Mesenteric fat pad (tissue), 1 donor: ENCODE results near the gene RABIF. TPM values are rescaled to one million over a fixed set of nuclear protein-coding genes. Genes with fewer than 3 reads are reported as not detected.

ENCODE experiments used
- DNase-seq: peaks from one replicate; pipeline ENCODE4 v3.0.0-alpha.2; 2020; ENCODE audit warnings: low spot score
- total RNA-seq: library from RNA; stranded (reverse); fragmentation: NEBNext Ultra II Directional; extraction: Animal tissue kit (Norgen Biotek cat#: 25700); gene quantifications from one replicate; pipeline ENCODE4 v1.2.1, GENCODE V29; 2021
- donor health status: DM: yes; HTN: yes; CAD: no.

RABIF gene
- total RNA-seq, 1 donor from 2014 or later: 5.3 TPM

DNA sequence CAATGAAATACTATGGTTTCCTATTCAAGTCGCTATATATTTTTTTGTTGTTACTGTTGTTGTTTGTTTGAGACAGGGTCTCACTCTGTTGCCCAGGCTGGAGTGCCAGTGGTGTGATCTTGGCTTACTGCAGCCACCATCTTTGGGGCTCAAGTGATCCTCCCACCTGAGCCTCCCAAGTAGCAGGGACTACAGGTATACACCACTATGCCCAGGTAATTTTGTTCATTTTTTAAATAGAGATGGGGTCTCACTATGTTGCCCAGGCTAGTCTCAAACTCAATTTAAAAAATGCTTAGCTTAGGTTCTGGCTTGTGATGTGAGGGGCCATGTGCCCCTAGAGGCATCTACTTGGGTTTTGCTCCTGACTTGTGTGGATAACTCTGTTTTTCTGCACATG, 9.8 kb downstream of the RABIF start:
- no peak for DNase-seq

- DNase-seq: no peak
Measured at GRCh38 chr1:202873026-202873425, 15.9 kb downstream of the RABIF start.

DNA sequence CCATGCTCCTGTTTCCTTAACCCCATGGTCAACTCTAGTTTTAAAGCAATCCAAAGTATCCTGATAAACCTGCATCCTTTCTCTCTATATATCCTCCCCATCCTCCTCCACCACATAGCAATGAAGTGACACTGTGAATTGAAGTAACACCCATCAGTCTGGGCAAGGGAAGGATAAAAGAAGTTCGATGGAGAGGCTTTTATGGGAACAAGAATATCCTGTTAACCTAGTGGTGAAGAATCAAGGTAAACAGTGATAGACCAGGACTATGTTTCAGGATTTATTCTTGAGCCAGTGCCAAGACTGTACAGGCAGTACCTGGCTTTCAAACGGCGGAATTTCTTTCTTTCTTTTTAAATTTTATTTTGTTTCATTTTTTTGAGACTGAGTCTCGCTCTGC, 17.6 kb downstream of the RABIF start:
- DNase-seq: no peak

GRCh38 chr1:202862679-202863560, 26.0 kb downstream of the RABIF start:
- DNase-seq: no peak

DNA sequence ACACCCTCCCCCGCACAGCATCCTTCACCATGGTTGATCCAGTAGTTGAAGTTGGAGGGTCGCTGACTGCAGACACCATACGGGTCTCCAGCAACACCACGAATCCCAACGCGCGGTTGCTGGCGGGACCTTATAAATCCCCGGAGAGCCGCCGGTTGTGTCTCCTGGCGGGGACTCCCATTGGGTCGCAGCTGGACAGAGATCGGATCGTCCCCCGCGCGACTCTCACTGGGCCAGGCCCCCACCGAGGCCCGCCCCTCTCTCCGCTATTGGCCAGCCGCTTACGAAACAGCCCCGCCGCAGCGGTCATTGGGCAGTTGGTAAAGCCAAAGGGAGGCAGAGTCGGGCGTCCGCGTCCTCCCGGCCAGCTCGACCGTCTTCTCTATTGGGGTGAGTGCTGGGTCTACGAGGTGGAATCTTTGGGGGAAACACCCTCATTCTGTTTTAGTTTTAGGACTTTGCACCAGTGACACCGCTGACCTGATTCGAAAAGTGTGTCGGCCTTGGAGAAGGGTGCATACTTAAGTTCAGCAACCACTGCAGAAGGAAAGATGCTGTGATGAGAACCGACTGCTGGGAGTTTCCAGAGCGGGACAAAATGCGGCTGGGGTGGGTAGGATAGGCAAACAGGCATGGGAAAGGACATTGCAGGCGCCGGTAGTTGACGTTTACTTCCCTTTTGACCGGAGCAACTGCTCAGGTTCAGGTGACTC, 27.4 kb downstream of the RABIF start:
- DNase-seq: peak; percentile 97

GRCh38 chr1:202860744-202861419, 28.1 kb downstream of the RABIF start:
- DNase-seq: no peak

- no peak for DNase-seq
Measured at GRCh38 chr1:202858789-202859414, 30.0 kb downstream of the RABIF start.

GRCh38 chr1:202858331-202858730, 30.6 kb downstream of the RABIF start:
- DNase-seq: no peak

- no peak for DNase-seq
Measured at GRCh38 chr1:202857136-202857610, 31.8 kb downstream of the RABIF start.

GRCh38 chr1:202856014-202856413, 32.9 kb downstream of the RABIF start:
- no peak for DNase-seq

DNA sequence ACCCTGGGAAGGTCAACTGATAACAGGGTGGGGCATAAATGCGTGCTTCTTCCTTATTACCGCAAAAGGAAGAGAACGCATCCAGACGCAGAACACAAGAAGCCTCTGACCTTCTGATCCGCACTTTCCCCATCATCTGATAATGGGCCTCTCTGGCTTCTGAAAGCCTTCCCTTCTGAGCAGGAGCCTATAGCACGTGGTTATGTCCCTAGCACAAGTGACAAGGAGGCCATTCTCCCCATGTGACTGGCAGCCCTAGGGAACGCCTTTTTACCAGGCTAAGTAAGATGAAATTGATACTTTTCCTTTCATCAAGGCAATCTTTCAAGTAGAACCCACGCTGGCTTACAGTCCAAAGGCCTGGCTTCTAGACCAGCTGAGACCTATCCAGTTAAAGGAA, 34.2 kb downstream of the RABIF start:
- DNase-seq: no peak

DNA sequence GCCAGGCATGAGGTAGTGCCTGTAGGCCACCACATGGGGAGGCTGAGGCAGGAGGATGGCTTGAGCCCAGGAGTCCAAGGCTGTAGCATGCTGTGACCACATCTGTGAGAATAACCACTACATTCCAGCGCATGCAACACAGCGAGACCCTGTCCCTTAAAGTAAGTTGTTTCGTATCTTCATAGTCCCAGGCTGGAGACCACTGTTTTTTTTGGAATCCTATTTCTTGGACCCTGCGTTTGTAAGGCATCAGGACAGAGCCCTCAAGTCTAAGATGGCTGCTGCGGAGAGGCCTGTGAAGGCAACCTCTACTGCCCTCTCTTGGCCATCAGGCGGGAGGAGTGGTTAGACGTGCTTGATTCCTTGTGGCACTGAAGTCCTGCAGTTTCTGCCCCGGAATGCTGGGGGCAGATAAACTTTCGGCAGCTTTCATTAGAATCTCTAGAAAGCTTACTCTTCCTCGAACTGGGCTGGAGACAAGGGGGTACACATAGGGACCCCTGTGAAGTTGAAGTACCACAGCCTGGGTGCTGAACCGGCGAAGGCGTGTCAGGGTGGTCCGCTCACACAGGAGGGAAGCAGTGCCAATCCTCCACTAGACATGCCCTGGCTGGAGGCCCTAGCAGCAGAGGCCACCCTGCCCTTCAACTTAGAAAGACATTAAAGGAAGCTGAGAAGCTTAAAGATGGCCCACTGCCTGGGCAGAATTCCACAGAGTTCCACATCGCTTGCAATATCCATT, 36.6 kb downstream of the RABIF start:
- DNase-seq: no peak

DNA sequence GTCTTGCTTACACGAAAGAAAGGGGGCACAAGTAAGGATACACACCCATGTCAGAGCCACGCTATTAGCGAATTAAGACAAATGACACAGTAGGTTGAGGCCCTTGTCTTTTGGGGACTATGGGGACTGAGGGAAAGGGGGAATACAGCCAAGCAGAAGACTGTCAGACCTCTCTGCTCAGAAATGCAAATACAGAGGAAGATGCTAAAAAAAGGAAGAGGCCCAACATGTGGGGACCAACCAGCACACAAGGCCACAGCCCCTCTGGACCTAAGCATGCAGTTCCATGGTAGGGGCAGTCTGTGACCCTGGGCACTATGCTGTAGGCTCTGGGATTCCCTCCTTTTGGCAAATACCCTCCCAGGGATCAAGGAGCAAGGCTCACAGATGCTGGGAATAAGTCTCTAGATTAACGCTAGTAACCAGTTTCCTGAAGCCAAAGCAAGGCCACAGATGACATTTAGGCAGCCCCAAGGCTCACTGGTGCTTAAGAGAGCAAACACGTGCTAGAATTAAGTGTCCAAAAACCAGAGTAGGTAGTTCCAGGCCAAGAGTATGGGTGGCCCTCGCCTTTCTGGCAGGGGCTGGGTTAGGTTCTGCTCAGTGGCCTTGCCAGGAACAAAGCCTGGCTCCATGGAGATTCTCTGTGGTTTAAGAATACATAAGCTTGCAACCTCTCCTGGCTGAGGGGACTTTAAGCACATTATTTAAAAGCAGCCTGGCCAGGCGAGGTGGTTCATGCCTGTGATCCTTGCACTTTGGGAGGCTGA, 38.2 kb downstream of the RABIF start:
- DNase-seq: no peak

- no peak for DNase-seq
Measured at GRCh38 chr1:202848191-202848542, 40.8 kb downstream of the RABIF start.

DNA sequence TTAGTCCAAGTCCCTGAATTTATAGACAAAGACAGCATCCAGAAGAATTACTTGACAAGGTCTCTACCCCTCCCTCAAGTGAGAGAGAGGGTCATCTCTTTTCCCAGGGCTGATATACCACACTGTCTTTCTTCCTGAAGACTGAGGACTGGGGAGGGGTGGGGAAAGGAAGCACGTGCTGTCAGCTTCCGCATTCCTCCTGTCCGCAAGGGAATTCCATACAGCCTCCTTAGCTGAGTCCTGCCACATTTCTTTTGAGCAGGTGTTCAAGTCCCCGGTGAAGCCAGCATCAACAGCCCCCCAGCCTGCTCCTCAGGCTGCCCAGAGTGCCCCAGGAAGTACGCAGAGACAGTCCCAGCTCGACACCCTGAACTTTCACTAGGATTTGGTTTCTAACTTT, 44.0 kb downstream of the RABIF start:
- DNase-seq: no peak

- DNase-seq: no peak
Measured at GRCh38 chr1:202844259-202844658, 44.7 kb downstream of the RABIF start.

GRCh38 chr1:202843081-202843480, 45.9 kb downstream of the RABIF start:
- DNase-seq: no peak

DNA sequence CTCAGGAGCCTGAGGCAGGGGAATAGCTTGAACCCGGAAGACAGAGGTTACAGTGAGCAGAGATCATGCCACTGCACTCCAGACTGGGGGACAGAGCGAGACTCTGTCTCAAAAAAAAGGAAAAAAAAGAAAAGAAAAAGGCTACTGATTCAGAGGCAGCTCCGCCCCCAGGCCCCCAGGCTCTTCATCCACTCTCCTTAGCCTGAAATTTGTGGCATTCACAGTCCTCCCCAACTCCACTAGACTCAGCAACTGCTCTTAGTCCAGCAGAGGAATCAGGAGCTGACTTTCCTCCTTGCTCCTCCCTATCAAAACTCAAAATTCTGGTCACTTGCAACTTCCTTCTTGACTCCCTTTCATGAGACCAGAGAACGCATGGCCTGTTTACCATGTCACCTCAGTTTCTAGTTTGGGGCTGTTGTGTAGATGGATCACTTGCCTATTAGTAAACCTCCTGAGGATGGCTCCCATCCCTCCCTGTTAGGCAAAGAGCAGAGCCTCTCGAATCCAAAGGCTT, 51.1 kb downstream of the RABIF start:
- no peak for DNase-seq

DNA sequence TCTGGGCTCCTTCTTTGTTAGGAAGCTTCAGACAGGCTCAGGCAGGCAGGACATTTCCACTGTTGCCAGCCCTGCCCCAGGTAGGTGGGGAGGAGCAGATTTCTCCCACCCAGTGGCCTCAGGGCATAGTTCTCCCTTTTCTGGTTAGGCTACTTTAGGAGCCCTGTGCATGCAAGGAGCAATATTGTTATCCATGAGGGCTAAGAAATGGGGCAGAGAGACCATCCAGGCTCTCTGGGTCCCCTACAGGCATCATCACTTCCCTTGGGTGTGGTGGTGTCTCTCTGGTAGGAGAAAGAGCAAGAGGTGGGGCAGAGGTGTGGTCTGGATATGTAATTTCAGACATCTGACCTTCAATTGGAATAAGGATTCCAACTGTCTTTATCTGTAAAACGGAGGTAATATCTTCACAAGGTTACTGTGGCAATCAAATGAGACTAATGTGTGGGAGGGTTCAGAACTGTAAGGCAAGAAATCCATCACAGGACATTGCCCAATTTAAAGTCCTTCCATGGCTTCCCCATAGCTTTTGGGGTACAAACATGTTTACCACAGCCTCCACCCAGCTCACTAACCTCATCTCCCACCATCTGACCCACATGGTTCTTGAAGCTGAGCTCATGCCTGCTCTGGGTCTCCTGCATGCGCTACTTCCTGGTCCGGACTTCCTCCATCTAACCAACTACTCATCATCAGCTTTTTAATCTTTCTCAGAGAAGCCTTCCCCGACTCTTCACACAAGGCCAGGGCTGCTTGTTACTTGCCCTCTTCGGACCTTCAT, 52.1 kb downstream of the RABIF start:
- no peak for DNase-seq
